IMR-90 (cell line): ENCODE results near the gene ARHGAP18. TPM values are rescaled to one million over a fixed set of nuclear protein-coding genes. Genes with fewer than 3 reads are reported as not detected.

Experiments
- ATAC-seq: fragments of 200-7000 bp; cut with Tn5 transposase; 2 replicates; pipeline ENCODE4 v1.9.1; 2020; ENCODE audit warnings: low read depth, mild to moderate bottlenecking, moderate library complexity
- BruUV-seq: library from RNA; stranded (reverse); fragments of 400-500 nt; replicated peaks from 2 replicates; lab custom pipeline; 2021; lab: Mats Ljungman, UMichigan
- CTCF ChIA-PET: fragments of 300-600 bp; formaldehyde crosslinking; extraction: SDS; loops from one replicate; lab custom pipeline; 2021; ENCODE audit warnings: antibody characterized with exemption; lab: Yijun Ruan, JAX
- POLR2A ChIA-PET: fragments of 300-600 bp; sonication (Branson Sonifier 250); formaldehyde crosslinking; loops from one replicate; lab custom pipeline; 2022; ENCODE audit warnings: antibody characterized with exemption; ENCODE audit not compliant: unreplicated experiment; lab: Charles Lee
- DNase-seq: peaks from one replicate; pipeline ENCODE4 v3.0.0; 2013
- H2AFZ ChIP-seq: replicated peaks from 2 replicates; pipeline ENCODE3; 2013; ENCODE audit warnings: low read length, mild to moderate bottlenecking; ENCODE audit not compliant: poor library complexity
- H2AK5ac ChIP-seq: 2 replicates; pipeline ENCODE4 v1.6.1; 2013; ENCODE audit warnings: low read depth, low read length, inconsistent platforms
- H2AK9ac ChIP-seq: replicated peaks from 2 replicates; pipeline ENCODE3; 2013; ENCODE audit warnings: mild to moderate bottlenecking, low read depth, low read length, moderate library complexity; ENCODE audit not compliant: poor library complexity
- H2BK120ac ChIP-seq: 2 replicates; pipeline ENCODE4 v1.6.1; 2013; ENCODE audit warnings: low read depth, low read length, inconsistent platforms
- H2BK15ac ChIP-seq: 3 replicates; pipeline ENCODE4 v1.6.1; 2013; ENCODE audit warnings: low read depth, low read length, inconsistent platforms
- H2BK20ac ChIP-seq: 2 replicates; pipeline ENCODE4 v1.6.1; 2013; ENCODE audit warnings: low read depth, mild to moderate bottlenecking, inconsistent platforms, low read length, moderate library complexity
- H2BK5ac ChIP-seq: 2 replicates; pipeline ENCODE4 v1.6.1; 2013; ENCODE audit warnings: mild to moderate bottlenecking, low read depth, low read length, inconsistent platforms; ENCODE audit not compliant: poor library complexity, severe bottlenecking
- H3K14ac ChIP-seq: replicated peaks from 2 replicates; pipeline ENCODE4 v1.6.1; 2013; ENCODE audit warnings: low read depth, low read length, inconsistent platforms
- H3K18ac ChIP-seq: 2 replicates; pipeline ENCODE4 v1.6.1; 2013; ENCODE audit warnings: low read depth, low read length, control low read depth
- H3K23ac ChIP-seq: 2 replicates; pipeline ENCODE4 v1.6.1; 2013; ENCODE audit warnings: low read depth, low read length, inconsistent platforms
- H3K27ac ChIP-seq: 2 replicates; pipeline ENCODE4 v1.5.1; 2013; ENCODE audit warnings: mild to moderate bottlenecking, control low read depth, low read length; ENCODE audit not compliant: insufficient read depth
- H3K27me3 ChIP-seq: 2 replicates; pipeline ENCODE4 v1.6.1; 2013; ENCODE audit warnings: low read length; ENCODE audit not compliant: control insufficient read depth, insufficient read depth
- H3K36me3 ChIP-seq: 2 replicates; pipeline ENCODE4 v1.6.1; 2013; ENCODE audit warnings: low read length, mixed read lengths; ENCODE audit not compliant: control insufficient read depth, insufficient read depth
- H3K4ac ChIP-seq: 2 replicates; pipeline ENCODE4 v1.6.1; 2013; ENCODE audit warnings: low read depth, low read length, inconsistent platforms
- H3K4me1 ChIP-seq: 2 replicates; pipeline ENCODE4 v1.6.1; 2013; ENCODE audit warnings: low read length, mixed read lengths; ENCODE audit not compliant: control insufficient read depth, insufficient read depth
- H3K4me2 ChIP-seq: 2 replicates; pipeline ENCODE4 v1.6.1; 2013; ENCODE audit warnings: low read depth, mild to moderate bottlenecking, control low read depth, low read length, moderate library complexity
- H3K4me3 ChIP-seq: 2 replicates; pipeline ENCODE4 v1.5.1; 2013; ENCODE audit warnings: low read depth, mild to moderate bottlenecking, control low read depth, low read length, moderate library complexity; ENCODE audit not compliant: insufficient read depth
- H3K56ac ChIP-seq: 2 replicates; pipeline ENCODE4 v1.6.1; 2013; ENCODE audit warnings: low read length, inconsistent platforms; ENCODE audit not compliant: insufficient read depth; ENCODE audit errors: extremely low read depth
- H3K79me1 ChIP-seq, 2 experiments: 2 replicates each; pipeline ENCODE4 v1.6.1; 2013; ENCODE audit warnings: low read length in 2 of 2, inconsistent platforms in 1 of 2, low read depth in 1 of 2
- H3K9ac ChIP-seq: 2 replicates; pipeline ENCODE4 v1.6.1; 2013; ENCODE audit warnings: low read depth, low read length, control low read depth
- H3K9me1 ChIP-seq: 2 replicates; pipeline ENCODE4 v1.6.1; 2013; ENCODE audit warnings: low read length, inconsistent platforms; ENCODE audit not compliant: insufficient read depth
- H3K9me3 ChIP-seq: 2 replicates; pipeline ENCODE4 v1.6.1; 2013; ENCODE audit warnings: low read length; ENCODE audit not compliant: control insufficient read depth, insufficient read depth
- H4K20me1 ChIP-seq: 2 replicates; pipeline ENCODE4 v1.6.1; 2013; ENCODE audit warnings: low read length, inconsistent platforms; ENCODE audit not compliant: insufficient read depth
- H4K5ac ChIP-seq: 2 replicates; pipeline ENCODE4 v1.6.1; 2013; ENCODE audit warnings: mild to moderate bottlenecking, low read depth, low read length, control low read depth
- H4K8ac ChIP-seq, 2 experiments: 2 replicates each; pipeline ENCODE4 v1.6.1; 2013; ENCODE audit warnings: low read depth in 2 of 2, low read length in 2 of 2, control low read depth in 1 of 2, inconsistent platforms in 1 of 2
- H4K91ac ChIP-seq: 2 replicates; pipeline ENCODE4 v1.6.1; 2013; ENCODE audit warnings: low read depth, low read length, inconsistent platforms; ENCODE audit not compliant: insufficient read depth
- ELK1 ChIP-seq: fragments of 150-350 bp; IDR thresholded peaks from 2 replicates; pipeline ENCODE4 v1.6.1; 2016; ENCODE audit warnings: low read depth, mild to moderate bottlenecking, low read length, moderate library complexity, borderline replicate concordance
- MAFK ChIP-seq: IDR thresholded peaks from 2 replicates; pipeline ENCODE4 v1.6.1; 2012; ENCODE audit warnings: low read depth, low read length, improper control_type of control experiment
- RCOR1 ChIP-seq: IDR thresholded peaks from 2 replicates; pipeline ENCODE4 v1.6.1; 2012; ENCODE audit warnings: mild to moderate bottlenecking, low read length, improper control_type of control experiment; ENCODE audit not compliant: insufficient replicate concordance
- RFX5 ChIP-seq: IDR thresholded peaks from 2 replicates; pipeline ENCODE4 v1.8.0; 2012; ENCODE audit warnings: low read depth, mild to moderate bottlenecking, low read length, moderate library complexity
- WGBS, 2 experiments: methylation state at CpG; one replicate each; pipeline versions ENCODE4 v1.1.5 to v1.1.7; 2013; ENCODE audit warnings: missing lambda C conversion rate in 2 of 2; ENCODE audit not compliant: insufficient read length in 1 of 2; ENCODE audit errors: extremely low coverage in 2 of 2; 5-methylcytosine and 5-hydroxymethylcytosine counted together
- dilution Hi-C: fragments of 300-500 bp; cut with HindIII; formaldehyde crosslinking; loops from one replicate; pipeline ENCODE4 v1.14.3; 2018; ENCODE audit warnings: low sequenced_read_pairs; ENCODE audit not compliant: unreplicated experiment
- in situ Hi-C: fragments of 300-500 bp; cut with MboI; formaldehyde crosslinking; loops from 3 replicates; pipeline ENCODE4 v1.14.3; 2019; ENCODE audit warnings: low sequenced_read_pairs, inconsistent platforms, mixed read lengths
- intact Hi-C: fragments of 100-400 bp; cut with micrococcal nuclease; formaldehyde crosslinking; loops from 2 replicates; pipeline ENCODE4 v1.10.0; 2022
- polyA plus RNA-seq, 3 experiments: library from polyadenylated mRNA; depleted of rRNA; stranded (reverse); fragments of >200 nt; gene quantifications; 2 replicates each; pipeline ENCODE4 v1.2.3, GENCODE V29; 2012; ENCODE audit warnings: low replicate concordance in 1 of 3
- total RNA-seq: library from RNA; depleted of rRNA; stranded (reverse); fragments of >200 nt; gene quantifications from 2 replicates; pipeline ENCODE4 v1.2.3, GENCODE V29; 2012

The ARHGAP18 gene
- total and polyA plus RNA-seq, 2 of the 4 experiments (the other 2 are of a cell fraction) = 6.2 to 17.0 TPM

GRCh38 chr6:129583866-129584265 lies 126.1 kb downstream of the ARHGAP18 start:
- no TSS peak for BruUV-seq
- dilution Hi-C loops = no loop called here
- H3K9ac ChIP-seq = no peak overlapping the region
- H4K8ac ChIP-seq = no peak overlapping the region
- H3K27ac ChIP-seq = no peak overlapping the region
- no peak overlapping the region for H2BK15ac ChIP-seq
- ChIA-PET POLR2A (no interaction called here), CTCF (interaction anchor here (1.1 kb wide), 1 partner anchor 9 kb away, joined by 3 read pairs; no protein-coding TSS in a partner anchor)
- H2AFZ ChIP-seq = no peak overlapping the region
- in situ Hi-C loops = no loop called here
- H3K4me1 ChIP-seq = peaks cover 2% of the 10 kb centered on the region; the same call in 1 of the 2 replicates
- TF ChIP-seq RCOR1 (no peak), MAFK (no peak), RFX5 (no peak), ELK1 (no peak)
- H3K14ac ChIP-seq = no peak overlapping the region
- H2BK120ac ChIP-seq = no peak overlapping the region
- H3K4ac ChIP-seq = peak overlapping the region; percentile 24; the same call in 1 of the 2 replicates
- ATAC-seq = no peak
- no peaks in the 10 kb centered on the region for H3K9me3 ChIP-seq
- no peak overlapping the region for H3K56ac ChIP-seq
- no peaks in the 10 kb centered on the region for H3K27me3 ChIP-seq
- H2AK9ac ChIP-seq = no peak overlapping the region
- H2AK5ac ChIP-seq = no peak overlapping the region
- peaks cover 0 to 16% of the 10 kb centered on the region in 2 experiments; a peak in 2 of 4 replicates for H3K79me1 ChIP-seq
- H3K4me3 ChIP-seq = no peak overlapping the region
- no CpG with 5 or more reads among the region's 7 CpGs for WGBS, 2 experiments
- no peak overlapping the region for H4K91ac ChIP-seq
- H4K5ac ChIP-seq = no peak overlapping the region
- H4K20me1 ChIP-seq = no peaks in the 10 kb centered on the region
- no peak for DNase-seq
- peak overlapping the region; percentile 9; the same call in 1 of the 2 replicates for H2BK20ac ChIP-seq
- H3K23ac ChIP-seq = no peak overlapping the region
- no peak overlapping the region for H3K4me2 ChIP-seq
- intact Hi-C loops = no loop called here
- no peaks in the 10 kb centered on the region; the same call in 1 of the 2 replicates for H3K36me3 ChIP-seq
- H3K9me1 ChIP-seq = peaks cover 5% of the 10 kb centered on the region
- H2BK5ac ChIP-seq = no peak overlapping the region
- no peak overlapping the region for H3K18ac ChIP-seq
